Rectal smooth muscle tissue (tissue), 1 donor: Measurements from ENCODE around the gene ZNF236.

ENCODE experiments used
- H3K27ac ChIP-seq: one replicate; pipeline ENCODE4 v1.7.0; 2013; ENCODE audit warnings: low read depth, low read length, inconsistent platforms
- H3K27me3 ChIP-seq: one replicate; pipeline ENCODE4 v1.7.0; 2013; ENCODE audit warnings: low read length; ENCODE audit not compliant: control insufficient read depth, insufficient read depth
- H3K36me3 ChIP-seq: one replicate; pipeline ENCODE4 v1.7.0; 2013; ENCODE audit warnings: low read length; ENCODE audit not compliant: control insufficient read depth, insufficient read depth
- H3K4me1 ChIP-seq: one replicate; pipeline ENCODE4 v1.7.0; 2013; ENCODE audit warnings: low read length; ENCODE audit not compliant: control insufficient read depth, insufficient read depth
- H3K4me3 ChIP-seq: one replicate; pipeline ENCODE4 v1.7.0; 2013; ENCODE audit warnings: low read length
- H3K9ac ChIP-seq: one replicate; pipeline ENCODE4 v1.7.0; 2013; ENCODE audit warnings: low read length

The ZNF236 gene

GRCh38 chr18:77007251-77007650, 184.9 kb downstream of the ZNF236 start:
- Histone ChIP-seq H3K4me3 (no peak overlapping the region), H3K27me3 (no peaks in the 10 kb centered on the region), H3K4me1 (no peaks in the 10 kb centered on the region), H3K27ac (no peak overlapping the region), H3K36me3 (peaks cover 7% of the 10 kb centered on the region), H3K9ac (no peak overlapping the region)

- no peak overlapping the region for H3K9ac ChIP-seq
- no peaks in the 10 kb centered on the region for H3K4me1 ChIP-seq
Observed at GRCh38 chr18:77008006-77008405, 185.6 kb downstream of the ZNF236 start.

DNA sequence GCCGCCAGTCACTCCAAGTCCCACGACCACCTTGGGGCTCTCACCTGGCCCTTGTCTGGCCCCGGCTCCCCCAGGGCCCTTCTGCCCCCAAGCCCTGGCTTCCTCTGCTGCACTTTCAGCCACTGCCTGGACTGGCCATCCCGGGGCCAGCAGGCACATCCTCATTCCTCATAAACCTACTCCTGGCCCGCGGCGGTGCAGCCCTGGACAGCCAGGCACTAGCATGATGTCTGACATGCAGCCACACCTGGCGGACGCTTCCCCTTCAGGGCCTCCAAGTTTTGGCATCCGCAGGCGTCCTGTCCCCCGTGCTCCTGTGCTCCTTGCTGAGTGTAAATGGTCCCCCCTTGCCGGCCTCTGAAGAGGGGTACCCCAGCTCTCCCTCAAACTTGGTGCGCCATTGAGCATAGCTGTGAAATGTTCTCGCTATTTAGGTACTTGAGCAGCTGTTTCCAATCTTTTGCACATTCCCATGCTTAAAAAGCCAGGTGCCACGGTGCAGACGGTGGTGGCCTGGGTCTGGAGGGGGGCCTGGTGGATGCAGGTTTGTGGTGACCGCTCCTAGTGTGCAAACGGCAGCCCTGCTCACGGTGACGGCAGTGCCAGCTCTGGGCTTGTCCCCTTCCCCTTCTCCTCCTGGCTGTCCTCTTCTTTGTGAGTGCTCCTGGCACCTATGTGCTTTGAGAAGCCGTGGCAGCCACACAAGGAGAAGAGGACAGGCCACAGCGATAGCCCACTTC, 186.4 kb downstream of the ZNF236 start:
- H3K27ac ChIP-seq: no peak overlapping the region
- no peaks in the 10 kb centered on the region for H3K27me3 ChIP-seq
- no peaks in the 10 kb centered on the region for H3K4me1 ChIP-seq
- H3K4me3 ChIP-seq: no peak overlapping the region
- H3K9ac ChIP-seq: no peak overlapping the region
- peaks cover 7% of the 10 kb centered on the region for H3K36me3 ChIP-seq

More at GRCh38 chr18:77008006-77008405, 185.6 kb downstream of the ZNF236 start:
- peaks cover 7% of the 10 kb centered on the region for H3K36me3 ChIP-seq
- H3K27ac ChIP-seq: no peak overlapping the region
- no peak overlapping the region for H3K4me3 ChIP-seq
- H3K27me3 ChIP-seq: no peaks in the 10 kb centered on the region

DNA sequence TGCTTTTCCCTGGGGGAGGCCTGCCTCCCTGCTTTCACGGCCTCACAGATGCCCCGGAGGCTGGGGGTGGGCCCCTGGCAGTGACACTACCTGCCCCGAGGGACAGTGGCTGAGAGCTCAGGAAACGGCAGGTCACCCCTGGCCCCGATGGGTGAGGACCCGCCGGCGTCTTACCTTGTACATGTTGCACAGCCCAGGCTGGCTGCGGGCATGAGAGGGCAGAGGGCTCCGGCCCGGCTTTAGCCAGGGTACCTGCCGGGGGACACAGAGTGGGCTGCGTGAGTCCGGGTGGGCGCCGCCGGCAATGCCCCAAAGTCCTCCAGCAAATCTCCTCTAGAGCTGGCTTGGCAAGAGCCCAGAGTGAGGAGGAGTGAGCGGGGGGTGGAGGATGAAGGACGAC, 187.3 kb downstream of the ZNF236 start:
- H3K36me3 ChIP-seq: peaks cover 7% of the 10 kb centered on the region
- no peak overlapping the region for H3K9ac ChIP-seq
- no peaks in the 10 kb centered on the region for H3K4me1 ChIP-seq
- H3K27me3 ChIP-seq: no peaks in the 10 kb centered on the region
- no peak overlapping the region for H3K4me3 ChIP-seq
- H3K27ac ChIP-seq: no peak overlapping the region

DNA sequence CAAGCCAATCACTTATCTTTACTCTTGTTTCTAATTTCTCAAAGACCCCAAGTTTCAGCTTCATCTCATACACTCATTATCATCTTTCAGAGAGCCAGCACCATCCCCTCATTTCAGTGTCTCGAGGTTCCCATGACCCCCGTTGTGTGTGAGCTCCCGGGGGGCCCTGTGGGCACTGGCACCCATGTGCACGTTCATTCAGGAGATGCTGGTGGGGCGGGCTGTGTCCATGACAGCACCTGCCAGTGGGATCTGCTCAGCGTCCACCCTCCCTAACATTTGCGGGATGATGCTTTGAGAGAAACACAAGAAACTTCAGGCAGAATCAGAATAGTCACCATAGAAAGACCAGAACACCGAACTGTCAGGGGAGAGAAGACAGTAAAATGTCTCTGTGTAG, 189.8 kb downstream of the ZNF236 start:
- H3K9ac ChIP-seq: no peak overlapping the region

DNA sequence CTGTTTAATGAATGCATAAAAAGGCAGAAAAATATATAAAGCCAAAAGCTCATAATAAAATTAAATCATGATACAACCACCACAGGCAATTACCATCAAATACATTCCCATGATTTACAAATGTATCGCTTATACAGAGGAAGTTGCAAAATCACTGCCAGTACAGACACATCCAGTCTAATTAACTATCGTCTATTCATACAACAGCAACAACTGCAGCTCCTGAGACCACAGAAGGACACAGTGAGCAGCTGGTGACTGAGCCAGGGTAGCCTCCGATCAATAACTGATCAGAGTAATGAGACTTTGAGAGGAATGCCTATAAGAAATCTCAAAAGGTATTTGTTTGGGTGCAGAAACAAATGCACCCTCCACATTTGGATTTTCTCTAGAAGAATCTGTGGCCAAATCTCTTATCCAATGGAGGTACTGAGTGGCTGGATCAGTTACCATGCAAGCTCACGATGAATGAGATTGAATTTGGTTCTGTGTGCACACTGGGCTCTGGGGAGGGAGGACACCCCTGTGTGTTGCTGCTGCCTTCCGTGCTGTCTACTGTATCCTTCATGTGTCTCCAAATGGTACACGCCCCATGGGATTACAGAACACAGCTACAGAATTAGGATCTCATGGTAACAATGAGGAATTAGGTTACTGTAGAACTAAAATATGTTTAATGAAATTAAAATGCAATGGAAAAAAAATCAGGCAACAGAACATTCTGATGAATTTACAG, 190.6 kb downstream of the ZNF236 start:
- no peak overlapping the region for H3K9ac ChIP-seq
- H3K36me3 ChIP-seq: peaks cover 7% of the 10 kb centered on the region
- H3K27ac ChIP-seq: no peak overlapping the region

More for the DNA sequence above, 189.8 kb downstream of the ZNF236 start:
- Histone ChIP-seq H3K36me3 (peaks cover 7% of the 10 kb centered on the region), H3K4me3 (no peak overlapping the region), H3K27me3 (no peaks in the 10 kb centered on the region), H3K27ac (no peak overlapping the region), H3K4me1 (no peaks in the 10 kb centered on the region)

GRCh38 chr18:77013811-77014521, 191.6 kb downstream of the ZNF236 start:
- H3K9ac ChIP-seq: no peak overlapping the region
- no peaks in the 10 kb centered on the region for H3K27me3 ChIP-seq
- H3K27ac ChIP-seq: no peak overlapping the region
- no peak overlapping the region for H3K4me3 ChIP-seq
- peaks cover 4% of the 10 kb centered on the region for H3K36me3 ChIP-seq
- no peaks in the 10 kb centered on the region for H3K4me1 ChIP-seq

More for the DNA sequence above, 190.6 kb downstream of the ZNF236 start:
- no peaks in the 10 kb centered on the region for H3K4me1 ChIP-seq
- no peak overlapping the region for H3K4me3 ChIP-seq
- H3K27me3 ChIP-seq: no peaks in the 10 kb centered on the region

- no peaks in the 10 kb centered on the region for H3K4me1 ChIP-seq
- peaks cover 4% of the 10 kb centered on the region for H3K36me3 ChIP-seq
- no peak overlapping the region for H3K4me3 ChIP-seq
- no peaks in the 10 kb centered on the region for H3K27me3 ChIP-seq
- no peak overlapping the region for H3K27ac ChIP-seq
- H3K9ac ChIP-seq: no peak overlapping the region
Observed at GRCh38 chr18:77014538-77014937, 192.2 kb downstream of the ZNF236 start.

- Histone ChIP-seq H3K27me3 (no peaks in the 10 kb centered on the region), H3K4me3 (no peak overlapping the region), H3K27ac (no peak overlapping the region), H3K36me3 (peaks cover 4% of the 10 kb centered on the region), H3K4me1 (no peaks in the 10 kb centered on the region), H3K9ac (no peak overlapping the region)
Observed at GRCh38 chr18:77015169-77015568, 192.8 kb downstream of the ZNF236 start.

DNA sequence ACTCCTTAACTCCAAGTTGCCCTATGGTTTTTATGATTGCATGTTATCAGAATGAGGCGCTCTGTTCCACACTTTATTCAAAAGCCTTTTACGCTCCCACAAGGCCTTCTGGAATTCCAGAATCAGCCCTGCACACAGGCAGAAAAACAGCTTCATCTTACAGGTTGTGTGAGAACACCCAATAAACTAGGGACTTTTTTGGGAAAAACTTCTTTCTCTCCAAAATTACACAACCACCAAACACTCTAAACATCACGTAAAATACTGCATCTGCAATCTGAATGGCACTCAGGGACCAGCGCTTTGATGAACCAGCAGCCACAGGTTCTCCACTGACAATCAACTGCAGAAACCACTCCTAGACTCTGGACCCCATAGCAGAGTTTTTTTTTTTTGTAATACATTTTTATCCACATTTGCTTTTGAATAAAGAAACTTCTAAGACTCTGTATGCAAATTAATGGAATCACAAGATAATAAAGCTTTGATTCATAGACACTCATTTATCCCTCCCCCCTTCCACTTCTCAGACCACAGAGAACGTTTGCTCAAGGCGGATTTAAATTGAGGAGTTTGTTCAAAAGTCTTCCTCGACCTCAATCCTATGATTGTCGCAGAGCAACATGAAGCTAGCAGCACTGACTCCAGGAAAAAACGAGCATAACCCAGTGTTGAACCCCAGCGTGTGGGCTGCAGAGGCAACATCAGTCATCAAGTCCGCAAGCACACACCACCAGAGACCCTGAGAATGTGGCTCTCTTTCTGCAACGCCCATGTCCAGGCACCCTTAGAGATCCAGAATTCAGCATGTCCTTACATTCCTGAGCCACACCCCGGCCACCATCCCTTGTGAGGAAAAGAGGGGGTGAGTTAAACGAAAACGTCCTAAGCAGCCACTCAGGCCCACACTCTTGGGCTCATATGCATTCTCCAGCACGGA, 193.7 kb downstream of the ZNF236 start:
- Histone ChIP-seq H3K9ac (no peak overlapping the region), H3K27ac (no peak overlapping the region)

DNA sequence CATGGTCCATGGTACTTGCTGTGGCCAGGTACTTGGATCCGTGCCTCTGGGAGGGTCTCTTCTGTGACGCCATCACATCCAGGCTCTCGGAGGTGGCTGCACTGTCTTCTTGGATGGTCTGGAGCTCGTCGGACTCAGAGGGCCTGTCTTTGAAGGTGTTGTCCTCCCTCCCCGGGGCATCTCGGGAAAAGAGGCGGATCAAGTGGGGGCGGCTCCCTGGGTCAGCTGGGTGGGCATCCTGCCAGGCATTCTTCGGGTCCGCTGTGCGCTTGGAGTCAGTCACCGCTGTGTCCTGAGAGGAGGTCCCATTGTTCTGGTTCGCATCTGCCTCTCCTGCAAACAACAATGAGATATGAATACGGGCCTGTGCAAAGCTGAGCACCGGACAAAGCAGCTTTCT, 194.6 kb downstream of the ZNF236 start:
- Histone ChIP-seq H3K27me3 (no peaks in the 10 kb centered on the region), H3K27ac (no peak overlapping the region), H3K4me1 (no peaks in the 10 kb centered on the region), H3K9ac (no peak overlapping the region), H3K36me3 (no peaks in the 10 kb centered on the region), H3K4me3 (no peak overlapping the region)

More for the DNA sequence above, 193.7 kb downstream of the ZNF236 start:
- Histone ChIP-seq H3K4me1 (no peaks in the 10 kb centered on the region), H3K27me3 (no peaks in the 10 kb centered on the region), H3K36me3 (peaks cover 4% of the 10 kb centered on the region), H3K4me3 (no peak overlapping the region)
